ENCODE results near the gene KRTAP9-1. TPM values are rescaled to one million over a fixed set of nuclear protein-coding genes. Genes with fewer than 3 reads are reported as not detected.
"Not testable (repeated sequence)": the region's sequence is repeated elsewhere in the genome, so short reads cannot be mapped to it uniquely, and the experiment has no call there.

Gene KRTAP9-1
- total and polyA plus RNA-seq, 2 experiments from 2014 or later, result not detected

DNA sequence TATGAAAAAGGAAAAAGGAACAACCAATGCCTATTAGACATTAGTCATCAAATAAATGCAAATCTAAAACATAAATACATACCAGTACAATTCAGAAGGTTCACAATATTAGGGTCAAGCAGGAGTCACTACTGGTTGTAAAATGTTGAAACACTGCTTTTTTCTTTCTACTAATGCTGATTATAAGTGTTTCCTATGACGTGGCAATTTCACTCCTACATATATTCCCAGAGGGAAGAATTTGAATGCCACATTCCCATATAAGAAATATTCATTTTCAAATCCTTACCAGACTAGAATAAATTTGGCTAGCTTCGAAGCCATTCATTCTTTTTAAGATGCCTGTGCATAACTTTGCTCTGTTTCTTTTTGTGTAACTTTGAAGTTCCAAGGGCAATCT lies 34.1 kb downstream of the KRTAP9-1 start:
- DNase-seq (ENCODE audit: low spot score), result no peak
- no peaks in the 10 kb centered on the region for H3F3A ChIP-seq (replicated peaks; ENCODE audit: low read depth)
- H3K4me2 ChIP-seq, result no peak overlapping the region
- H3K4me3 Mint-ChIP-seq, result no peak overlapping the region
- no peaks in the 10 kb centered on the region for H3K4me1 ChIP-seq (ENCODE audit: insufficient read depth)
- no peaks in the 10 kb centered on the region for H3K36me3 Mint-ChIP-seq (ENCODE audit: low read depth)
- no peaks in the 10 kb centered on the region for H3K9me3 Mint-ChIP-seq
- no peak overlapping the region for H2AFZ ChIP-seq
- no peak overlapping the region for H3K4me3 ChIP-seq
- no peaks in the 10 kb centered on the region for H3K27me3 ChIP-seq (ENCODE audit: insufficient read depth)
- no peaks in the 10 kb centered on the region for H3K27me3 Mint-ChIP-seq (ENCODE audit: insufficient read depth, low read depth, poor library complexity)
- H3K36me3 ChIP-seq (ENCODE audit: insufficient read depth), result no peaks in the 10 kb centered on the region
- no peak for ATAC-seq
- H4K20me1 ChIP-seq (replicated peaks; ENCODE audit: insufficient read depth), result no peaks in the 10 kb centered on the region
- H3K79me2 ChIP-seq (replicated peaks; ENCODE audit: insufficient read depth), result no peaks in the 10 kb centered on the region
- H3K9me2 ChIP-seq (ENCODE audit: insufficient read depth), result no peaks in the 10 kb centered on the region
- H3K27ac Mint-ChIP-seq, result no peak overlapping the region
- no peaks in the 10 kb centered on the region for H3K4me1 Mint-ChIP-seq
- TF ChIP-seq CREB1 (CRISPR knock-in tag; IDR thresholded peaks at IDR 0.05; ENCODE audit: low read depth), result no peak
- TF ChIP-seq JUNB (IDR thresholded peaks at IDR 0.05; ENCODE audit: unreplicated experiment), result no peak
- no peak for TF ChIP-seq POLR2AphosphoS5 (IDR thresholded peaks at IDR 0.05; ENCODE audit: low read depth)
- H3K27ac ChIP-seq (ENCODE audit: low read depth), result no peak overlapping the region

DNA sequence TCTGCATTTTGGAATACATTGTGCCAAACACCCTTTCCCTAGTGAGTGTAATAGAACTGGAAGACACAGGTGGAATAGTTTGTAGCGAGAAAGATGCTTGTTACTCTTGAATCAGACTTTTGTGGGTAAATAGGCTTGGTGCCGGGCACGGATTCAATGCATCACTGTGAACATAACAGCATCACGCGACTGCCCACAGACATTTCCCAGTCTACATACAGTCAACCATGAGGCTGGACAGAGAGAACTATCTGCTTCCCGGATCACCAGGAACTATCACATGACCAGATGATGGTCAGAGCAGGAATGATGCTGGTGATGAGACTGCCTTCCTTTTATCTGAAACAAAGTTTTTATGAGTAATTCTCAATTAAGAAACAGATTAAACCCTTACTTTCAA lies 36.4 kb downstream of the KRTAP9-1 start:
- H3K4me3 ChIP-seq, result no peak overlapping the region
- H2AFZ ChIP-seq, result no peak overlapping the region
- no peaks in the 10 kb centered on the region for H3K9me2 ChIP-seq (ENCODE audit: insufficient read depth)
- H3K27ac ChIP-seq (ENCODE audit: low read depth), result no peak overlapping the region
- Mint-ChIP-seq H3K9me3 (no peaks in the 10 kb centered on the region), H3K27ac (no peak overlapping the region), H3K27me3 (ENCODE audit: insufficient read depth, low read depth, poor library complexity) (no peaks in the 10 kb centered on the region), H3K4me1 (no peaks in the 10 kb centered on the region), H3K4me3 (no peak overlapping the region), H3K36me3 (ENCODE audit: low read depth) (no peaks in the 10 kb centered on the region)
- H4K20me1 ChIP-seq (replicated peaks; ENCODE audit: insufficient read depth), result no peaks in the 10 kb centered on the region
- H3K36me3 ChIP-seq (ENCODE audit: insufficient read depth), result no peaks in the 10 kb centered on the region
- DNase-seq (ENCODE audit: low spot score) (no peak), ATAC-seq (no peak)
- H3K27me3 ChIP-seq (ENCODE audit: insufficient read depth), result no peaks in the 10 kb centered on the region
- TF ChIP-seq POLR2AphosphoS5 (IDR thresholded peaks at IDR 0.05; ENCODE audit: low read depth) (no peak), EZH2phosphoT487 (IDR thresholded peaks at IDR 0.05; ENCODE audit: unreplicated experiment) (no peak), ZNF331 (CRISPR knock-in tag; IDR thresholded peaks at IDR 0.05; ENCODE audit: low read depth) (no peak)
- TF ChIP-seq, protein P1, sequence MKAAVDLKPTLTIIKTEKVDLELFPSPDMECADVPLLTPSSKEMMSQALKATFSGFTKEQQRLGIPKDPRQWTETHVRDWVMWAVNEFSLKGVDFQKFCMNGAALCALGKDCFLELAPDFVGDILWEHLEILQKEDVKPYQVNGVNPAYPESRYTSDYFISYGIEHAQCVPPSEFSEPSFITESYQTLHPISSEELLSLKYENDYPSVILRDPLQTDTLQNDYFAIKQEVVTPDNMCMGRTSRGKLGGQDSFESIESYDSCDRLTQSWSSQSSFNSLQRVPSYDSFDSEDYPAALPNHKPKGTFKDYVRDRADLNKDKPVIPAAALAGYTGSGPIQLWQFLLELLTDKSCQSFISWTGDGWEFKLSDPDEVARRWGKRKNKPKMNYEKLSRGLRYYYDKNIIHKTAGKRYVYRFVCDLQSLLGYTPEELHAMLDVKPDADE (IDR thresholded peaks at IDR 0.05), result no peak
- TF ChIP-seq, protein P2, sequence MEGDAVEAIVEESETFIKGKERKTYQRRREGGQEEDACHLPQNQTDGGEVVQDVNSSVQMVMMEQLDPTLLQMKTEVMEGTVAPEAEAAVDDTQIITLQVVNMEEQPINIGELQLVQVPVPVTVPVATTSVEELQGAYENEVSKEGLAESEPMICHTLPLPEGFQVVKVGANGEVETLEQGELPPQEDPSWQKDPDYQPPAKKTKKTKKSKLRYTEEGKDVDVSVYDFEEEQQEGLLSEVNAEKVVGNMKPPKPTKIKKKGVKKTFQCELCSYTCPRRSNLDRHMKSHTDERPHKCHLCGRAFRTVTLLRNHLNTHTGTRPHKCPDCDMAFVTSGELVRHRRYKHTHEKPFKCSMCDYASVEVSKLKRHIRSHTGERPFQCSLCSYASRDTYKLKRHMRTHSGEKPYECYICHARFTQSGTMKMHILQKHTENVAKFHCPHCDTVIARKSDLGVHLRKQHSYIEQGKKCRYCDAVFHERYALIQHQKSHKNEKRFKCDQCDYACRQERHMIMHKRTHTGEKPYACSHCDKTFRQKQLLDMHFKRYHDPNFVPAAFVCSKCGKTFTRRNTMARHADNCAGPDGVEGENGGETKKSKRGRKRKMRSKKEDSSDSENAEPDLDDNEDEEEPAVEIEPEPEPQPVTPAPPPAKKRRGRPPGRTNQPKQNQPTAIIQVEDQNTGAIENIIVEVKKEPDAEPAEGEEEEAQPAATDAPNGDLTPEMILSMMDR (conservative IDR thresholded peaks at IDR 0.05; ENCODE audit: low read depth in 2 of 2), result no peak
- TF ChIP-seq, protein P3, sequence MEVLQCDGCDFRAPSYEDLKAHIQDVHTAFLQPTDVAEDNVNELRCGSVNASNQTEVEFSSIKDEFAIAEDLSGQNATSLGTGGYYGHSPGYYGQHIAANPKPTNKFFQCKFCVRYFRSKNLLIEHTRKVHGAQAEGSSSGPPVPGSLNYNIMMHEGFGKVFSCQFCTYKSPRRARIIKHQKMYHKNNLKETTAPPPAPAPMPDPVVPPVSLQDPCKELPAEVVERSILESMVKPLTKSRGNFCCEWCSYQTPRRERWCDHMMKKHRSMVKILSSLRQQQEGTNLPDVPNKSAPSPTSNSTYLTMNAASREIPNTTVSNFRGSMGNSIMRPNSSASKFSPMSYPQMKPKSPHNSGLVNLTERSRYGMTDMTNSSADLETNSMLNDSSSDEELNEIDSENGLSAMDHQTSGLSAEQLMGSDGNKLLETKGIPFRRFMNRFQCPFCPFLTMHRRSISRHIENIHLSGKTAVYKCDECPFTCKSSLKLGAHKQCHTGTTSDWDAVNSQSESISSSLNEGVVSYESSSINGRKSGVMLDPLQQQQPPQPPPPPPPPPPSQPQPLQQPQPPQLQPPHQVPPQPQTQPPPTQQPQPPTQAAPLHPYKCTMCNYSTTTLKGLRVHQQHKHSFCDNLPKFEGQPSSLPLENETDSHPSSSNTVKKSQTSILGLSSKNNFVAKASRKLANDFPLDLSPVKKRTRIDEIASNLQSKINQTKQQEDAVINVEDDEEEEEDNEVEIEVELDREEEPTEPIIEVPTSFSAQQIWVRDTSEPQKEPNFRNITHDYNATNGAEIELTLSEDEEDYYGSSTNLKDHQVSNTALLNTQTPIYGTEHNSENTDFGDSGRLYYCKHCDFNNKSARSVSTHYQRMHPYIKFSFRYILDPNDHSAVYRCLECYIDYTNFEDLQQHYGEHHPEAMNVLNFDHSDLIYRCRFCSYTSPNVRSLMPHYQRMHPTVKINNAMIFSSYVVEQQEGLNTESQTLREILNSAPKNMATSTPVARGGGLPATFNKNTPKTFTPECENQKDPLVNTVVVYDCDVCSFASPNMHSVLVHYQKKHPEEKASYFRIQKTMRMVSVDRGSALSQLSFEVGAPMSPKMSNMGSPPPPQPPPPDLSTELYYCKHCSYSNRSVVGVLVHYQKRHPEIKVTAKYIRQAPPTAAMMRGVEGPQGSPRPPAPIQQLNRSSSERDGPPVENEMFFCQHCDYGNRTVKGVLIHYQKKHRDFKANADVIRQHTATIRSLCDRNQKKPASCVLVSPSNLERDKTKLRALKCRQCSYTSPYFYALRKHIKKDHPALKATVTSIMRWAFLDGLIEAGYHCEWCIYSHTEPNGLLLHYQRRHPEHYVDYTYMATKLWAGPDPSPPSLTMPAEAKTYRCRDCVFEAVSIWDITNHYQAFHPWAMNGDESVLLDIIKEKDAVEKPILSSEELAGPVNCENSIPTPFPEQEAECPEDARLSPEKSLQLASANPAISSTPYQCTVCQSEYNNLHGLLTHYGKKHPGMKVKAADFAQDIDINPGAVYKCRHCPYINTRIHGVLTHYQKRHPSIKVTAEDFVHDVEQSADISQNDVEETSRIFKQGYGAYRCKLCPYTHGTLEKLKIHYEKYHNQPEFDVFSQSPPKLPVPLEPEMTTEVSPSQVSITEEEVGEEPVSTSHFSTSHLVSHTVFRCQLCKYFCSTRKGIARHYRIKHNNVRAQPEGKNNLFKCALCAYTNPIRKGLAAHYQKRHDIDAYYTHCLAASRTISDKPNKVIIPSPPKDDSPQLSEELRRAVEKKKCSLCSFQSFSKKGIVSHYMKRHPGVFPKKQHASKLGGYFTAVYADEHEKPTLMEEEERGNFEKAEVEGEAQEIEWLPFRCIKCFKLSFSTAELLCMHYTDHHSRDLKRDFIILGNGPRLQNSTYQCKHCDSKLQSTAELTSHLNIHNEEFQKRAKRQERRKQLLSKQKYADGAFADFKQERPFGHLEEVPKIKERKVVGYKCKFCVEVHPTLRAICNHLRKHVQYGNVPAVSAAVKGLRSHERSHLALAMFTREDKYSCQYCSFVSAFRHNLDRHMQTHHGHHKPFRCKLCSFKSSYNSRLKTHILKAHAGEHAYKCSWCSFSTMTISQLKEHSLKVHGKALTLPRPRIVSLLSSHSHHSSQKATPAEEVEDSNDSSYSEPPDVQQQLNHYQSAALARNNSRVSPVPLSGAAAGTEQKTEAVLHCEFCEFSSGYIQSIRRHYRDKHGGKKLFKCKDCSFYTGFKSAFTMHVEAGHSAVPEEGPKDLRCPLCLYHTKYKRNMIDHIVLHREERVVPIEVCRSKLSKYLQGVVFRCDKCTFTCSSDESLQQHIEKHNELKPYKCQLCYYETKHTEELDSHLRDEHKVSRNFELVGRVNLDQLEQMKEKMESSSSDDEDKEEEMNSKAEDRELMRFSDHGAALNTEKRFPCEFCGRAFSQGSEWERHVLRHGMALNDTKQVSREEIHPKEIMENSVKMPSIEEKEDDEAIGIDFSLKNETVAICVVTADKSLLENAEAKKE (CRISPR knock-in tag; IDR thresholded peaks at IDR 0.05), result no peak
- H3K4me2 ChIP-seq, result no peak overlapping the region
- H3K79me2 ChIP-seq (replicated peaks; ENCODE audit: insufficient read depth), result no peaks in the 10 kb centered on the region
- H3F3A ChIP-seq (replicated peaks; ENCODE audit: low read depth), result no peaks in the 10 kb centered on the region
- H3K4me1 ChIP-seq (ENCODE audit: insufficient read depth), result no peaks in the 10 kb centered on the region

DNA sequence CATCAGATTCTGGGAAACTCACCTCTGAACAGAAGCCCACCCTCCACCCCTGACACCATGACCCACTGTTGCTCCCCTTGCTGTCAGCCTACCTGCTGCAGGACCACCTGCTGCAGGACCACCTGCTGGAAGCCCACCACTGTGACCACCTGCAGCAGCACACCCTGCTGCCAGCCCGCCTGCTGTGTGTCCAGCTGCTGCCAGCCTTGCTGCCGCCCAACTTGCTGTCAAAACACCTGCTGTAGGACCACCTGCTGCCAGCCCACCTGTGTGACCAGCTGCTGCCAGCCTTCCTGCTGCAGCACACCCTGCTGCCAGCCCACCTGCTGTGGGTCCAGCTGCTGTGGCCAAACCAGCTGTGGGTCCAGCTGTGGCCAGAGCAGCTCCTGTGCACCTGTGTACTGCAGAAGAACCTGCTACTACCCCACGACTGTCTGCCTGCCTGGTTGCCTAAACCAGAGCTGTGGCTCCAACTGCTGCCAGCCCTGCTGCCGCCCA lies 37.0 kb downstream of the KRTAP9-1 start, which contains the start of gene KRTAP9-2:
Gene KRTAP9-2 (plus strand): TSS at position 51 of the 498 bp plus-strand sequence. CDS start 7 bp downstream, at position 58.
- not testable (repeated sequence) for H3K4me1 Mint-ChIP-seq; H3K27ac ChIP-seq (ENCODE audit: low read depth); H3K4me3 Mint-ChIP-seq; H4K20me1 ChIP-seq (replicated peaks; ENCODE audit: insufficient read depth); H3K79me2 ChIP-seq (replicated peaks; ENCODE audit: insufficient read depth); H3K27me3 Mint-ChIP-seq (ENCODE audit: insufficient read depth, low read depth, poor library complexity); DNase-seq (ENCODE audit: low spot score); H3K4me3 ChIP-seq; H3K36me3 ChIP-seq (ENCODE audit: insufficient read depth); H3K4me2 ChIP-seq; H3K27me3 ChIP-seq (ENCODE audit: insufficient read depth); ATAC-seq; H3K27ac Mint-ChIP-seq; H3K36me3 Mint-ChIP-seq (ENCODE audit: low read depth); H3K9me3 Mint-ChIP-seq; H3K9me2 ChIP-seq (ENCODE audit: insufficient read depth); H3K4me1 ChIP-seq (ENCODE audit: insufficient read depth); H3F3A ChIP-seq (replicated peaks; ENCODE audit: low read depth); H2AFZ ChIP-seq

Data from GM23338 (cell line).